ENCODE measurements around the gene FAM76B.

FAM76B gene

DNA sequence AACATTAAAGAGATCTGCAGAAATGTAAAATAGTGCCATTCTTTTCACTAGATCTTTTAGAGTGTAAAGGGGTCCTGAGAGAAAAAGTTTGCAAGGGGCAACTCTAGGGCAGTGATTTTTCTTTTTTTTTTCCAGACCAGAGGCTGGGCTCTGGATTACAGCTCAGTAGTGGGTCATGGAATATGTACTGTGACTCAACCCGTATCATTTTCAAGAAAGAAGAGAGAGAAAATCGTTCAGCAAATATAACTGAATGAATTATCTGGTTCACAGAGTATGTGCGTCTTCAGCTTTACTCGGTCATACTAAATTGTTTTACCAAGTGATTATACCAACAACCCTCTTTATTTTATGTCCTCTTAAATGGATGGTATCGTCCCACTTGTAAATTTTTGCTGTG is 4.5 kb upstream of the FAM76B start:
- DNase-seq (ENCODE audit: low read depth, low spot score): no peak
- no peak overlapping the region for H3K4me3 ChIP-seq (ENCODE audit: low read length)

DNA sequence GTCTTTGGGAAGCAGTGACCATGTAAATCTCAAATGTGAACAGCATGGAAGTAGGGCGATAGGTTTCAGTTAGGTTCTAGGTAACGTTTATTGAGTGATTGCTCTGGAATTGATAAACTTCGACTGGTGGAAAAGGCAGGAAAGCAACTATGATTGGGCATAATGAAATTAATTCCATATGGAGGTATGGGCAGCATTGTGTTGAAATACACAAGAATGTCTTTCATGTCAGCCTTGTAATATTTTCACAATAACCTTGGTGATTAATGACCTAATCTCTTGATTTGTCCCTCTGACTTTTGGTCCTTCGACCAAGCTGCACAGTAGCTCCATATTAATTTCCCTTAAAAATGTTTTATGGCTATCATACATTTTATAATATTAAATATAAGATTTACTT is 3.5 kb upstream of the FAM76B start:
- H3K4me3 ChIP-seq (ENCODE audit: low read length): no peak overlapping the region
- DNase-seq (ENCODE audit: low read depth, low spot score): no peak

DNA sequence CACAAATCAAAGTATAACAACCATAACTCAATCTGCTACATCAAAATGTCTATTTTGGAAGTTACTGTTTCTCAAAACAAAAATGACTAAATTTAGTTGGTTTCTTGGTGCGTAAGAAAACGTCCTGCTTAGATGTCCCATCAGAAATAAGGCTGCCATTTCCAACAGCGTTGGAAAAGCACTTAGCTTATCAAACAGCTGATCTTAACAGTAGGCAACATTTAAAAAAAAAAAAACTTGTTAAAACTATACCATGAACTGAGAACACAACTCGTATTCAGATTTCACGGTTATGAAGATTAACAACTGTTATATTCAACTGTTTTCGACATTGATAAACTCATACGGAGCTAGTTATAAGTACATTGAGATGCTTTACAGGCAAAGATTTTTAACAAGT is 3.1 kb upstream of the FAM76B start:
- no peak for DNase-seq (ENCODE audit: low read depth, low spot score)
- H3K4me3 ChIP-seq (ENCODE audit: low read length): no peak overlapping the region

DNA sequence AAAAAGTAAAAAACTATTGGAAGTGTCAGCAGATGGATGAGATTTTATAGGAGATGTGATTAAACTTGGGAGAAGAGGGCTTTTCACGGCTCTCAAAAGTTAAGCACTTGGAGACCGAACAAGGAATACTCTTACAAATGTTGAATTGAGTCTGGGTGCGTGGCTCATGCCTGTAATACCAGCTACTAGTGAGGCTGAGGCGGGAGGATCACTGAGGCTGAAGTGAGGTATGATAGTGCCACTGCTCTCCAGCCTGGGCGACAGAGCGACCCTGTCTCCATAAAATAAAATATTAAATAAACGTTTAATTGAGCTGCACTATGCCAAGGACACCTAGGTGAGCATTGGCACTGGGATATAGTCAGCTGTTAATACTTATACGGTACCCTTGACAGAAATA is 2.6 kb upstream of the FAM76B start:
- DNase-seq (ENCODE audit: low read depth, low spot score): no peak

DNA sequence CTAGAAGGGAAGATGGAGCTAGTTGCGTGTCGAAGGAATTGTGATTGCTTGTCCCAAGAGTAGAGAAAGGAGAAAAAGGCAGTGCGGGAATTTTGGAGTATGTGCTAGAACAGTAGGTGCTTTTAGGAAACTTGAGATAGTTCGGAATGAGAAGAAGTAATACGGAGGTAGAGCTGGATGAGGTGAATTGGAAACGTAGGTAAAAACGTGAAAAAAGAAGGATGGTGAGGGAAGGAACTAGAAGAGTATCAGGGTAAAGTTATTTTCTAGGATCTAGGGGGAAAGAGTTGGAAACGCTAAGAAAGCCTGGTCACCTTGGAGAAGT is 2.1 kb upstream of the FAM76B start:
- peak overlapping the region; percentile 92 for H3K4me3 ChIP-seq (ENCODE audit: low read length)
- DNase-seq (ENCODE audit: low read depth, low spot score): no peak

More for the DNA sequence above, 2.6 kb upstream of the FAM76B start:
- H3K4me3 ChIP-seq (ENCODE audit: low read length): no peak overlapping the region

DNA sequence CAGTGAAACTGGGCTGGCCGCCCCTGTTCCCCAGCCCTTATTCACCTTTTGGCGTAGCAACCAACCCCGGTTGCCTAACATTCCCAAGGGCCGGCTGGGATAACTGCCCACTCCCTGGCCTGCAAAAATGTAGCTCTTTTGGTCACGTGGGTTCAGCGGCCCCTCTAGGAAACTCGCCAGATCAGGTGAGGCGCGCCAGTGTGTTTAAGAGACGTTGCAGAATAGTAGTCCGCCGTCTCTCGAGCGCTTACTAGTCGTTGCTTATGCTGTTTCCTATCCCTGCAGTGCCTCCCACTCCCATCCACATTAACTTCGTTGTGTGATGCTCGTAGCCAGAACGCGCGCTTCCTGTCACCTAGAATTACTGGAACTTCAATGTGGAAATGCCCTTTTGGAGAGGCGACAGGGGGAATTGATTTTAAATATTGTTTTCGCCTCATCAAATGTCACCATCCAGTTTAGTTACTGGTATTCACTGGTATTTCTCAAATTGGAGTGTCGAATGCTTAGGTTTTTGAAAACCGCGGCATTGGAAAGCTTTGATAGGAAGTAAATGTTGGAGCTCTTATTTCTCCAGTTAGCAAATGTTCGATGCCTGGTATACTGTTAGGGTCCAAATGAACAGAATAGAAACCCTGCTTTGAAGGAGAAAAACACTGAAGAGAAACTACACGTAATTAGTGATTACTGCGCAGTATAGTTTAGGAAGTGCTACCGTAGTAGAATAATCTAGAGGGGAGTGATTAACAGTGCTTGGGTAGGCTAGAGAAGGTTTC is 1.5 kb upstream of the FAM76B start:
- peak; percentile 57 for DNase-seq (ENCODE audit: low read depth, low spot score)
- peak overlapping the region; percentile 92 for H3K4me3 ChIP-seq (ENCODE audit: low read length)

DNA sequence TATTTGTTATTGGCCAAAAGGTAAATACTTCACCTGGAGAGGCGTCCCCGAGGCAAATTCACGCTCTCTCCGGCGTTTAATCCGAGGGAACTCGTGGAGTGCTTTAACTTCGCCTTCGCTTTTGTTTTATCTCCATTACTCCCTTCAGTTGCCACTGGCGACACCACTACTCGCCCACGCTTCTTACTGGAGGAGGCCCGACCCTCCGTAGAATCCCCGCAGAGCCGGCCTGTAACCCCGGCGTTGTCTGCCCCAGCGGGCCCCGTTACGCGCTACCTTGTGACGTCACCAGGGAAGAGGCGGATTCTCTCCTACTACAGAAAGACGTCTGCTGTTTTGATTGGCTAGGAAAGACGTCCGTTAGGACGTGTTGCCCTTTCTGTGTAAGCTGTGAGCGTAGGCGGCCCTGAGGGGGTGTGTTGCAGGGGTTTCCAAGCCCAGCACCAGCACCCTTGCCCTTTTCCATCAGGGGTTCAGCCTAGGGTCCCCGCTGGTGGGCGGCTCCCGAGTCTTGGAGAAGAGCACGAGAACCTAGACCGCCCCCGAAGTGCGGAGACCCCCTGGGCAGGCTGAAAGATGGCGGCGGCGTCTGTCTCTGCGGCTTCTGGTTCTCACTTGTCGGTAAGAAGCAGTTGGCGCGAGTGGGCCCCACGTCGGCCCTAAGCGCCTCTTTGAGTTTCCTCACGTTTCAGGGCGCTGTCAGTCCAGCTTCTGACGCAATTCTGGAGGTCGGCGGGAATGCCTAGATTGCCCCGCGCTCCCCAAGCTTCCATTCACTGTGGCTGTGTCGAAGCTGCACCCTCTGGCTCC is 746 bp upstream of the FAM76B start, which contains the start of gene CEP57:
Gene CEP57, plus strand, starts transcription at position 376 of the 810 bp plus-strand sequence. Its CDS starts 201 bp downstream, at position 577.
- H3K4me3 ChIP-seq (ENCODE audit: low read length): peak within 1 kb of the TSS; percentile 92
- DNase-seq (ENCODE audit: low read depth, low spot score): peak; percentile 98

DNA sequence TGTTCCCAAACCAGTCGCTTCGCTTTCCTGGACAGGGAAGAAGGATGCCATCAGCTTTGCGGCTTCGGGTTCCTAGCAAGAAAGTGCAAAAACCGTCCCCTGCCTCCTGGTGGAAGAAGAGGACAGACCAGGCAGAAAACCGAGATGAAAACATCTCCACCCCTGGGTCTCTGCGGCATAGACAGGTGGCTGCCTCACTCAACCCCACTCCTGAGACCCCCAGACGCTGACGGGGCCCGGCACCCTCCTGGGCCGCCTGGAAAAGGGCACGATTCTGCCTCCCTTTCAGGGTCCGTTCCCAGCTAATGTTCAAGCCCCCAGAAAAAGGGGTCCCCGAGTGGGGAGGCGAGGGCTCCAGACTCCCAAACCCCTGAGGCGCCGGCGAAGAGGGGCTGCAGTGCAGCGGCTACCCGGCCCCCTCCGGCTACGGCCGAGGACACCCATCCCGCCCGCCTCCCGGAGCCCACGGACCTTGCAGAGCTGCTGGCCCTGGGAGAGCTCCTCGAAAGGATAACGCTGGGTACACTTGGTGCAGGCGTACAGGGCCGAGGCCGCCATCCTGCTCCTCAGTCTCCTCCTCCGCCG is 569 bp downstream of the FAM76B start:
- peak; percentile 30 for DNase-seq (ENCODE audit: low read depth, low spot score)
- H3K4me3 ChIP-seq (ENCODE audit: low read length): peak overlapping the region; percentile 92

DNA sequence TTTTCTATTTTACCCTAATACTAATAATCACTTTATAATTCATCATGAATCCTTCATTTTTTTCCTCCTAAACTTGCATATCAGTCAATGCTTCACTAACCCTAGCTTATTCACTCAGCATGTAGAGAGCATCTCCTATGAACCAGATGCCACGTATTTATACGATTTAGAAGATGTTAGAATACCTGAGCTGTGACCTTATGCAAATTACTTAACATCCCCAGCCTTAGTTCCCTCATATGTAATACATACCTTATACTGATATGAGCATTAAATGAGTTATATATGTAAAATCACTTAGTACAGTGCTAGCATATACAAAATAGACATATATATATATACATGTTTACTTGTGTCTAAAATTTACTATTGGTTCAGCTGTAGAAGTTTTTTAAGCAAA is 9.0 kb downstream of the FAM76B start:
- DNase-seq (ENCODE audit: low read depth, low spot score): no peak
- H3K4me3 ChIP-seq (ENCODE audit: low read length): no peak overlapping the region

DNA sequence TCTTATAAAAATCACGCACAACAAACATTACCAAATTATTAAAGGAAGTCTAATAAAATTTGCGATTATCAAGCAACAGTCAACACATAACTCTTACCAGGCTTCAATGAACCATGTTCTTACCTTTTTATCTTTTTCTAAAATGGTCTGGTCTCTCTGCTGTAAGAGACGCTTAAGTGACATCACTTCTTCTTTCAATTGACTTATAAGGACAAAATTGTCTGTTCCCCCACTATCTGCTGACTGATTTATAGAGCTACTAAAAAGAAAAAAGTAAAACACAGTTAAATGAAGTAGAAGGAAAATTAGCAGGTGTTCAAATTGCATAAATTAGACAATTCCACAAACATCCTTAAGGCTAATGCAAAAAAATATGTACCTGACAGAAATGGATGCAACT is 10.9 kb downstream of the FAM76B start:
- no peak for DNase-seq (ENCODE audit: low read depth, low spot score)
- no peak overlapping the region for H3K4me3 ChIP-seq (ENCODE audit: low read length)

DNA sequence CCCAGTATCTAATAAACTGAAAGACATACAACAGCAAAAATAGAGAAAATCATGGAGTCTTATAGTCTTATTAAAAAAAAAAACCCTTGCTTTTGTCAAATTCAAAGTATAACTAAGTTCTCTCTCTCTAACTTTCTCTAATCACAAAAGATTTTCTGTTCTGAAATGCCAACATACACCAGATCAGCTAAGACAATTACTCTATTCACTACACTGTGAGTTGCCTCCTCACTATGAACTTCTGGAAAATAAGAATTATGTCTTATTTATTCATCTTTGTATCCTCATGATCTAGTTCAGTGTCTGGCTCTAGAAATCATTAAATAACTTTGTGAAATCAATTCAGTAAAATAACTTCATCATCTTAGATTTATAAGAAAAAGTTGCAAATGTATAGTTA is 12.7 kb downstream of the FAM76B start:
- no peak overlapping the region for H3K4me3 ChIP-seq (ENCODE audit: low read length)
- no peak for DNase-seq (ENCODE audit: low read depth, low spot score)

DNA sequence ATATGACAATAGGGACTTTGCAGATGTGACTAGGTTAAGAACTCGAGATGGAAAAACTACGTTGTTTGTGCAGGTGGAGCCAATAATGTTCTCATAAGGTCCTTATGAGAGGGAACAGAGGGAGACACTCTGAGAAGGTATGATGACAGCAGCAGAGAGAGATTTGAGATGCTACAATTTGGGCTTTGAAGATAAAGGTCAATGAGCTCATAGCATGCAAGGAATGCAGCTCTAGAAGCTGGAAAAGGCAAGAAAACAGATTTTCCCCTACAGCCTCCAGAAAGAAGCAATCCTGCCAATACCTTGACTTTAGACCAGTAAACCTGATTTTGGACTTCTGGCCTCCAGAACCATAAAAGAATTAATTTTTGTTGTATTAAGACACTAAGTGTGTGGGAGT is 21.1 kb downstream of the FAM76B start:
- no peak for DNase-seq (ENCODE audit: low read depth, low spot score)

DNA sequence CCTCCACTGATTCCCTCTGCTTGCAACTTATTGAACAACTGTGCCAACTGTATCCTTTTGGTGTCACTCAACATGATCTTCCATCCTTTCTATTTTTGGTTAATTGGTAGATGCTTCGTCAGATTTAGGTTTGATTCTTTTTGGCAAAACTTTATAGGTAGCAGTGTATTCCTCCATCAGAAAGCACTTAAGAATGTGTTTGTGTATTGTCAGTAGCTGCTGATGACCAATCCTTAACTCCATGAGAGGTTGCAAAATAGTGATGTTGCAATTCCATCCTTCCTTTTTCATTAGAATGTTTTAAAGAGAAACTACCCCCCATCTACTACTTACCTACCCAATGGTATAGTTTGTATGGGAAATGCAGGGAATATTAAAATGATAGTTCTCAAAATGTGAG is 22.1 kb downstream of the FAM76B start:
- DNase-seq (ENCODE audit: low read depth, low spot score): no peak
- no peak overlapping the region for H3K4me3 ChIP-seq (ENCODE audit: low read length)

More for the DNA sequence above, 21.1 kb downstream of the FAM76B start:
- no peak overlapping the region for H3K4me3 ChIP-seq (ENCODE audit: low read length)

DNA sequence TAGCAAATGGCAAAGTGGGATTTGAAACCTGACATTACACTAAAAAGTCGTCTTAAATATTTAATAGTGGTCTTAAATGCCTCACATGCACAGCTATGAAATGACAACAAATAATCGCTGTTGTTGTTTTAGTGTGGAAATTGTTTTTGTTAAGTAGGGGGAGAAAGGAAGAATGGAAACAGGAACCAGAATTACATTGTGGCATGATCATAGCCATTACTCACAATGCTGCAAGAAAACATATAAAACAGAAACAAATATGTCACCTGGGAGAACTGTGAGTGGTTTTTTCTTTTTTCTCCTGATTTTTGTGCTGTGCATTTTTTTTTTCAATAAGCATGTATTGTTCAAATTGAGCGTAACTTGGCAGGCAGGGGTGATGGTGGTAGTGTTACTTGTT is 22.9 kb downstream of the FAM76B start:
- no peak overlapping the region for H3K4me3 ChIP-seq (ENCODE audit: low read length)
- no peak for DNase-seq (ENCODE audit: low read depth, low spot score)

DNA sequence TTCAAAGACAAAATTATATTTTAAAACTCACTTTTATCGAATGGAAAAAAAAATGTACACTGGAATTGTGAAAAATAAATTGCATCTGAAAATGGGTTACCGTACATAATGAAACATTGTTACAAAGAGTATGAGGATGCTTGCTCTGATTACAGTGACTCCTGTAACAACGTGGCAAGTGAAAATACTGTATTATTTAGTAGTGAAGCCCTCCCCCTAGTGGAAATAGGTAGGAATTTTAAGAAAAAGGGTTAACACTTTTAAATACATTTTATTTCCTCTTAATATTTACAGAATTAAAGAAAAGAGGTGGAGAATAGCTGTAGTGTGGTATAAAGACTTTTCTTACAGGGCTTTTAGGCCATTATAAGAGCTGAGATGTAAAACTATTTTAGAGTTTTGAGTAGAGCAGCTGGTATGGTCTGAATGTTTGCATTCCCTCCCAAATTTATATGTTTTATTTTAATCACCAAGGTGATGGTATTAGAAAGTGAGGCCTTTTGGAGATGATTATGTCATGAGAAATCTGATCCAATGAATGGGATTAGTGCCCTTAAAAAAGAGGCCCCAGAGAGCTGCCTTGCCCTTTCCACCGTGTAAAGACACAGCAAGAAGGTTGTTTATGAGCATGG is 25.2 kb downstream of the FAM76B start:
- H3K4me3 ChIP-seq (ENCODE audit: low read length): no peak overlapping the region
- DNase-seq (ENCODE audit: low read depth, low spot score): peak; percentile 57

DNA sequence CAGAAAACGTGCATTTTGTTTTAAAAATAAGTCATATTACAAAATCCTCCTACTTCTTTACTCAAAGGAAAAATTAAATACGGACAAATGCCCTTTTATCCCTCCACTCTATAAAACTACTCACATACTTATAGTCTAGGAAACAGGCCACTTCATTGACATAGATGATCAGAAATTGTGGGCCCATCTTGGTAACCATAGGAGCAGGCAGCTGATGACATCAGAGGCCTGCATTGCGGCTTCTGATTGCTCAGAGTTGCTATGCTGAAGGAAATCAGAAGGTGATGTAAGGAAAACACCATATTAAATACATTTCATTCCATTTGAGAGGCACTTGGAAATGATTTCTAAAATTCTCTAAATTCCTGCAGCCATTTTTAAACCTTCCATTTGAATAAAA is 27.0 kb downstream of the FAM76B start:
- no peak for DNase-seq (ENCODE audit: low read depth, low spot score)

DNA sequence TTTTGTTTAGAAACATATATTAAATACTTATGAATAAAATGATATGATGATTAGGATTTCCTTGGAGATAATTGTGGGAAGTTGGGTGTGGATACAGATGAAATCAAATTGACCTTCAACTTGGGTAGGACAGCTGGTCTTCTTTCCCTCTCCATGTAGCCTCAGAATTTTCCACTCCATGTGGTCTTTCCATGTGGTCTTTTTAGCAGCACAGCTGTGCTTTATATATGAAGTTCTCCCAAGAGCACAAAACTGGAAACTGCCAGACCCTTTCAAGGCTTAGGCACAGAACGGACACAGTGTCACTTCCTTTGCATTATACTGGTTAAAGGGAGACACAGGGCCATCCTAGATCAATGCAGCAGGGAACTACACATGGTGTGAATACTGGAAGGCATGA is 28.6 kb downstream of the FAM76B start:
- DNase-seq (ENCODE audit: low read depth, low spot score): no peak
- H3K4me3 ChIP-seq (ENCODE audit: low read length): no peak overlapping the region

More for the DNA sequence above, 27.0 kb downstream of the FAM76B start:
- H3K4me3 ChIP-seq (ENCODE audit: low read length): no peak overlapping the region

DNA sequence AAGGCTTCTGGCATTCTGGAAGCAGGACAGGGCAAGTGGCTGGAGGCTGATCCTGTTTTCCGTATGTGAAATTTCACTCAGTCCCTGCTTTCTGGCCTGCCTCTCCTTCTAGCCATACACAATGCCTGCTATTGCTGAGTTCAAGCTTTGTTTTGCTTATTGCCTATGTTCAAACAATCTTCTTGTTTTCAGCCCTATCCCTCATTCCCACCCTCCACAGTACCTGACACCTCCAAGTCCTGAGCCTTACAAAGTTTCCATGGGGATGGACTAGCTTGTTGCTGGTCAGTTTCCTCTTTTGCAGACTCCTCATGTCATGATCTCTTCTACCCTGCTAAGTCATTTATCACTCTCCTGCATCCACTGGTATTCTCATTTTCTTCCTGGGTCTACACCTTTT is 38.1 kb downstream of the FAM76B start:
- no peak overlapping the region for H3K4me3 ChIP-seq (ENCODE audit: low read length)
- DNase-seq (ENCODE audit: low read depth, low spot score): no peak

DNA sequence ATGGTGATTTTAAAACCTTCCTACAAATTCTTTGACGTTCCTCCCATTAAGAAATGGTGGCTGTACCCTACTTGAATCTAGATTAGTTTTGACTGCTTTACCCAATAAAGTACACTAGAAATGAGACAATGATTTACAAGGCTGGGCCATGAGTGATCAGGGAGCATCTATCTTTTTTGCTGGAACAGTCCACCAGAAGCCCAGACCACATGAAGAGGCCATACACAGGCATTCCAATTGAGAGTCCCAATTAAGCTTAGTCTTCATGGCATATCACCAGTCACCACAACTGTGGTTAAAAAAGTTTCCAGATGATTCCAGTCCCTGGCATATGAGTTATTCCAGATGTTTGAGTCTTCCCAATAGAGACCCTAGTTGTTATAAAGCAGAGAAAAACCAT is 39.5 kb downstream of the FAM76B start:
- H3K4me3 ChIP-seq (ENCODE audit: low read length): no peak overlapping the region
- DNase-seq (ENCODE audit: low read depth, low spot score): no peak

All from Jurkat, Clone E6-1 (cell line).